GM18499 (cell line): ENCODE results near the gene C2CD2.

Experiments
- ATAC-seq: cut with Tn5 transposase; IDR thresholded peaks from one replicate; pipeline ENCODE4 v1.9.1; 2021; ENCODE audit warnings: moderate number of reproducible peaks; ENCODE audit not compliant: insufficient read depth, unreplicated experiment

C2CD2 gene

GRCh38 chr21:41975391-41976272 lies 21.8 kb upstream of the C2CD2 start:
- ATAC-seq: no peak

GRCh38 chr21:41974752-41975053 lies 20.9 kb upstream of the C2CD2 start:
- no peak for ATAC-seq

- ATAC-seq: no peak
Measured at GRCh38 chr21:41973861-41974751, 20.3 kb upstream of the C2CD2 start.

GRCh38 chr21:41973427-41973831 lies 19.6 kb upstream of the C2CD2 start:
- no peak for ATAC-seq

- ATAC-seq: no peak
Measured at GRCh38 chr21:41972511-41973205, 18.8 kb upstream of the C2CD2 start.

- ATAC-seq: no peak
Measured at GRCh38 chr21:41971891-41972290, 18.1 kb upstream of the C2CD2 start.

GRCh38 chr21:41970751-41971653 lies 17.2 kb upstream of the C2CD2 start:
- no peak for ATAC-seq

GRCh38 chr21:41970106-41970391 lies 16.2 kb upstream of the C2CD2 start:
- no peak for ATAC-seq

GRCh38 chr21:41967708-41968107 lies 13.9 kb upstream of the C2CD2 start:
- no peak for ATAC-seq

- ATAC-seq: no peak
Measured at GRCh38 chr21:41966872-41967621, 13.2 kb upstream of the C2CD2 start.

GRCh38 chr21:41966041-41966833 lies 12.4 kb upstream of the C2CD2 start:
- ATAC-seq: no peak

- no peak for ATAC-seq
Measured at GRCh38 chr21:41965461-41966013, 11.7 kb upstream of the C2CD2 start.

- ATAC-seq: no peak
Measured at GRCh38 chr21:41965045-41965444, 11.2 kb upstream of the C2CD2 start.

- no peak for ATAC-seq
Measured at GRCh38 chr21:41964171-41964570, 10.4 kb upstream of the C2CD2 start.

- ATAC-seq: no peak
Measured at GRCh38 chr21:41962425-41962966, 8.7 kb upstream of the C2CD2 start.

- ATAC-seq: no peak
Measured at GRCh38 chr21:41961753-41962152, 7.9 kb upstream of the C2CD2 start.

GRCh38 chr21:41961282-41961701 lies 7.5 kb upstream of the C2CD2 start:
- ATAC-seq: no peak

- ATAC-seq: no peak
Measured at GRCh38 chr21:41960386-41960785, 6.6 kb upstream of the C2CD2 start.
